Inferior parietal cortex (tissue), 1 donor: ENCODE data around the gene SVOPL.
"Not testable (repeated sequence)": the region's sequence is repeated elsewhere in the genome, so short reads cannot be mapped to it uniquely, and the experiment has no call there.

Experiments
- DNase-seq: peaks from one replicate; pipeline ENCODE4 v3.0.0-alpha.2; 2016; ENCODE audit errors: extremely low spot score

SVOPL gene

DNA sequence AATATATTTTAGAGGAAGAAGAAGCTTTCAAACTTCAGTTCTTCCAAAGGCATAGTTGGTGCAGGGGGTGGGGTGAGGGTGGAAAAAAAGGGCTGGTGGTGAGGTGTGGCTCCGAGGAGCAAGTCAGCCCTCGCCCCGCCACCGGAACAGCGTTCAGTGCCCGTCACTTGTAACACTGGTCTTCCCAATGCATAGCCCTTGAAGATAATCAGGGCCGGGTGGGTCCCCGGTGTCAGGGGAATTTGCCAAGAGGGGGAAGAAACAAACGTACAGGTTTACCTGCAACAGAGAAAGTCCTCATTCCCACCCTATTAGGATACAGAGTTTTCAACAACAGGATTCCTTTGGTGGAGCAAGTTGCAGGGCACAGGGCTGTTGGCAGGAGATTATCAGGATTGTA is 1.5 kb downstream of the SVOPL start:
- no peak for DNase-seq

DNA sequence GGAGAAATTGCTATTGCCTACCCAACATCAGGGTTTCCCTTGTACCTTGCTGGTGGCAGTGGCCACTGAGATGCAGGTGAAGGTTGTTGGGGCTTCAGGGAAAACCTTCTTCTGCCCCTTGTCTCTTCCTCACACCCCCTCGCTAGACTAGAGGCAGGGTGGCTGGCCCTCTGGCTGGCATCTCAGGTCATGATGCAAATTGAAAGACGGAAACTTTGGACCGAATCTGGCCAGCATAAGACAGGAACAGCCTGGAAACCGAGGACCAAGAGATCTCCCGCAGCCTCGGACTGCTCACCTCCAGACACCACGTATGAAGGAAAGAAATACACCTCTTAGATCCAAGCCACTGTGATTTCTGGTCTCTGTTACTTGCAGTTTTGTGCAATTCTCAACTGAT is 2.9 kb downstream of the SVOPL start:
- no peak for DNase-seq

DNA sequence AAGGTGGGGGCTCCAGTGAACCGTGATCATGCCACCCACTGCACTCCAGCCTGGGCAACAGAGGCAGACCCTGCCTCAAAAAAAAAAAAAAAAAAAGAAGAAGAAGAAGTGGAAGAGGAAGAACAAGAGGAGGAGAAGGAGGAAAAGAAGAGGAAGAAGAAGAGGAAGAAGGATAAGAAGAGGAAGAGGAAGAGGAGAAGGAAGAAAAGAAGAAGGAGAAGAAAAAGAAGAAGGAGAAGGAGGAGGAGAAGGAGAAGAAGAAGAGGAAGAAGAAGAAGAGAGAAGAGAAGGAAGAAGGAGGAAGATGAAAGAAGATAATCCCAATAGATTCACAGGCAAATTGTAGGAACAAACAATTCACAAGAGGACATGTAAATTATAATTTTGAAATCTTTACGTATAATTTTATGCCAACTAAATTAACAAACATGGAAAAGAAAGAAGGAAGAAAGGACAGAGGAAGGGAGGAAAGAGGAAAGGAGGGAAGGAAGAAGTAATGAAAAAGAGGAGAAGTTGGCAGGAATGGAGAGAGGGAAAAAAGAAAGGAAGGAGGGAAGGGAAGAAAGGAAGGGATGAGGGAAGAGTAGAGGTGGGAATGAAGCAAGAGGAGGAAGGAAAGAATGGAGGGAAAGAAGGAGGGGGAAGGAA is 3.5 kb downstream of the SVOPL start:
- DNase-seq, result no peak

DNA sequence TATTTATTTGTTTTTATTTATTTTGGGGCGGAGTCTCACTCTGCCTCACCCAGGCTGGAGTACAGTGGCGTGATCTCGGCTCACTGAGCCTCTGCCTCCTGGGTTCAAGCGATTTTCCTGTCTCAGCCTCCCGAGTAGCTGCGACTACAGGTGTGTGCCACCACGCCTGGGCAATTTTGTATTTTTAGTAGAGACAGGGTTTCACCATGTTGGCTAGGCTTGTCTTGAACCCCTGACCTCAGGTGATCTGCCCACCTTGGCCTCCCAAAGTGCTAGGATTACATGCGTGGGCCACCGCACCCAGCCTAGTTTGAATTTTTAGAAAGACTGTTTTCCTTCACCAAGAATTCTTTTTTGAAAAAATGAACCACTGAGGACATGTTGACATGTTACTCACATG is 5.4 kb downstream of the SVOPL start:
- not testable (repeated sequence) for DNase-seq

DNA sequence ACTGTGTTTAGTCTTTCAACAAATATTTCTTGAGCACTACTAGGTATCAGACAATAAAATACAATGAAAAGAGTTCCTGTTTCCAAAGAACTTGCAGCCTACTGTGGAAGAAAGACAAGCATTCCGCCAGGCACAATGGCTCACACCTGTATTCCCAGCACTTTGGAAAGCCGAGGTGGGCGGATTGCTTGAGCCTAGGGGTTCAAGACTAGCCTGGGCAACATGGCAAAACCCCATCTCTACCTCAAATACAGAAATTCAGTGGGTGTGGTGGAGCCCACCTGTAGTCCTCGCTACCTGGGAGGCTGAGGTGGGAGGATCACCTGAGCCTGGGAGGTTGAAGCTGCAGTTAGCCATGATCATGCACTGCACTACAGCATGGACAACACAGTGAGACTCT is 6.1 kb downstream of the SVOPL start:
- DNase-seq, result no peak

DNA sequence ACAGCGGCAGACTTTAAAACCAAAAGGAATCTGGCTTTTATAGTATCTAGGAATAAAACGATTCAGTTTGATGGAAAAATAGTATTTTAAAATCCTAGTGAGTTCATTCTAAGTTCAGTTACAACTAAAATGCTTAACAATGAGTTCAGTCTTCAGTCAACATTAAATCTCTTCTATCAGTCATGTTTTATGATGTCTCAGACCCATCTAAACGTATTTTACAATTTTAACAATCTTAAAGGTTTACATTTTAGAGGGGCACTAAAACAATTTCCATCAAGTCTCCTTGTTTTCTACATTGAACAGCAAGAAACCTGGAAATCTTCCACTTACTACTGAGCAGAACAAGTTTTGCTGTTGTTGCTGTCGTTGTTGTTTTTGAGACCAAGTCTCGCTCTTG is 10.0 kb downstream of the SVOPL start:
- DNase-seq, result no peak

DNA sequence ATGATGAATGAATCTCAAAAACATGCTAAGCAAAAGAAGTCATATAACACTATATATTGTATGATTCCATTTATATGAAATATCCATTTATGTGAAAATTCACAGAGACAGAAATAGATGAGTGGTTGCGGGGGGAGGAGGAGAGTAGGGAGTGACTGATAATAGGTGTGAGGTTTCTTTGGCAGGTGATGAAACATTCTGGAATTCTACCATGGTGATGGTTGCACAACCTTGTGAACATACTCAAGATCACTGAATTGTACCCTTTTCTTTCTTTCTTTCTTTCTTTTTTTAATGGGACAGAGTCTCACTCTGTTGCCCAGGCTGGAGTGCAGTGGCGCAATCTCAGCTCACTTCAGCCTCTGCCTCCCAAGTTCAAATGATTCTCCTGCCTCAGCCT is 10.7 kb downstream of the SVOPL start:
- no peak for DNase-seq

DNA sequence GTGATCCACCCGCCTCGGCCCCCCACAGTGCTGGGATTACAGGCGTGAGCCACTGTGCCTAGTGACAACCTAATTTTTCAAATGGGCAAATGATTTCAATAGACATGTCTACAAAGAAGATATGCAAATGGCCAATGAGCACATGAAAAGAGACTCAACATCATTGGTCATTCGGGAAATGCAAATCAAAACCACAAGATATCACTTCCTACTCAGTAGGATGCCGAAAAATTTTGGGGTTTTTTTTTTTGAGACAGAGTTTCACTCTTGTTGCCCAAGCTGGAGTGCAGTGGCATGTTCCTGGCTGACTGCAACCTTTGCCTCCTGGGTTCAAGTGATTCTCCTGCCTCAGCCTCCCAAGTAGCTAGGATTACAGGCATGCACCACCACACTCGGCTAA is 13.1 kb downstream of the SVOPL start:
- DNase-seq, result not testable (repeated sequence)

DNA sequence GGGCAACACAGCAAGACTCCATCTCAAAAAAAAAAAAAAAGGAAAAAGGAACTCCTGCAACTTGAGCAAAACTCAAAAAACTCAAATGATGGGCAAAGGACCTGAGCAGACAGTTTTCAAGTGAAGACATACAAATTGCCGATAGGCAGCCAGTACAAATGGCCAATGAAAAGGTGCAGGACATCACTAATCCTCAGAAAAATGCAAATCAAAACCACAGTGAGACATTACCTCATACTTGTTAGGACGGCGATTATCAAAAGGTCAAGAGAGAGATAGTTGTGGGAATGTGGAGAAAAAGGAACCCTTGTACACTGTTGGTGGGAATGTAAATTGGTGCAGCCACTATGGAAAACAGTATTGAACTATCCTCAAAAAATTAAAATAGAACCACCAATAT is 16.8 kb downstream of the SVOPL start:
- no peak for DNase-seq

DNA sequence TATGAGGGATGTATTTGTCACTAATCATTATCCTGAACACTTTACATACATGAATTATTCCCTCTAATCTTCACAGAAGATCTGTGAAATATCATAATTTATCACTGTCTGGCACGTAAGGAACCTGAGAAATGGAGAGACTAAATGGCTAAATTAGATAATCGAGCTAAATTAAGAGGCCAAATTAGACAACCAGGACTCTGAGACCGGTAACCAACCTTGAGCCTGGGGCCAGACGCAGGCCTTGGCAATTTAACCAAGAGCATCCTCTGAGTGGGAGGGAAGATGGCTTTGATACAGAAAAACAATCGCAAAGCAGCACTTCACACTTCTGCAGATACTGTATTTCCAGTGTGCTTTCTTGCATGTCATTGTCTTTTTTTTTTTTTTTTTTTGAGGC is 21.4 kb downstream of the SVOPL start:
- no peak for DNase-seq

DNA sequence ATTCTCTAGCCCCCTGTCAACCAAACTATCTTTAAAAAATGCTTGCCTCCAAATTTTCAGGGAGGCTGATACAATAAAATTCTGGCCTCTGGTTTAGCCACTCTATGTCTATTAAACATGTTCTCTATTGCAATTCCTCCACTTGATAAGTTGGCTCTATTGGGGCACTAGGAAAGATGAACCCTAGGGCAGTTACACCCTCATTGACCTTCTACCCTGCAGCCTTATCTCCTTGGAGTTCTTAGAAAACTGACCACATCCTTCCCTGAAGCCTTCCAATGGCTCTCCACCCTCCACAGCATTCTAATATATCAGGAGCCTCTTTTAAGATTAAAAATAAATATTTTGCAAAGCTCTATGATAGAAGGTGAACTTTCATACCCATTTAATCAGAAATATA is 30.6 kb downstream of the SVOPL start:
- DNase-seq, result no peak

DNA sequence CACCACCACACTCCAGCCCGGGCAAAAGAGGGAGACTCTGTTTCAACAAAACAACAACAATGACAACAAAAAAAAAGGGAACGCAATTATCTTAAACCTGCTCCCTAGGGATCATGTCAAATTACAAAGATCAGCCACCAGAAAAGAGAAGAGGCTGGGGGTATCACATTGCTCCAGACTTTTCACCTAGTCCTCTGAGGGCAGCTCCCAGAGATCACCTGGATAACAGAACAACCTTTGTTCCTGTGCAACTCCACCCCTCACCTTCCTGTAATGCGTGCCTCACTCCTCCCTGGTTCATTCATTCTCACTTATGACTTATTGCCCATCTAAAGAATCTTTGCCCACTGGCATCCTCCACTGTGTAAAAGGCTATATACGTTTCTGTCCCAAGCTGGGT is 31.8 kb downstream of the SVOPL start:
- no peak for DNase-seq

DNA sequence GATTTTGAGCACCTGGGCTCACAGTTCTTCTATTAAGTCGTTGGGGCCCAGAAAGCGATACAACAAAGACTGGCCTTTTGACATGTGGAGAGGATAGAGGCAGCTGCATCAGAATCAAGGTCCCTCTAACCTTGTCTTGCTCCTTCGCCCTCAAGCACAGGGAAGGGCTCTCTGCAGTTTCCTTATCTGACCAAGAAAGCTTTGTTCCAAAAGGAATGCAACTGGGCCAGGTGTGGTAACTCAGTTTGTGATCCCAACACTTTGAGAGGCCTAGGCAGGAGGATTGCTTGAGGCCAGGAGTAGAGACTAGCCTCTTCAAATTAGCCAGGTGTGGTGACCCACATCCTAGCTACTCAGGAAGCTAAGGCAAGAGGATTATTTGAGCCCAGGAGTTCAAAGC is 32.2 kb downstream of the SVOPL start:
- DNase-seq, result no peak

DNA sequence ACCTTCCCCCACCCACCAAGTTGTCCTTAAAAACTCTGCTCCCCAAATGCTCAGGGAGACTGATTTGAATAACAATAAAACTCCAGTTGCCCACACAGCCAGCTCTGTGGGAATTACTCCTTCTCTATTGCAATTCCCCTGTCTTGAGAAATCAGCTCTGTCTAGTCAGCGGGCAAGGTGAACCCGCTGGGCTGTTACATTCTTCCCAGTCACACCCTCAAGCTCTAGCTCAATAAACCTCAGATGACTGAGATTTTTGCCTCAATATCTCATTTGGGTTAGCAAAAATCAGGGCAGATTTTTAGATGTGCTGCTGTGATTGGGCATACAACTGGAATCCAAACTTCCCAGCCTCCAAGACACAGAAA is 32.9 kb downstream of the SVOPL start:
- no peak for DNase-seq

DNA sequence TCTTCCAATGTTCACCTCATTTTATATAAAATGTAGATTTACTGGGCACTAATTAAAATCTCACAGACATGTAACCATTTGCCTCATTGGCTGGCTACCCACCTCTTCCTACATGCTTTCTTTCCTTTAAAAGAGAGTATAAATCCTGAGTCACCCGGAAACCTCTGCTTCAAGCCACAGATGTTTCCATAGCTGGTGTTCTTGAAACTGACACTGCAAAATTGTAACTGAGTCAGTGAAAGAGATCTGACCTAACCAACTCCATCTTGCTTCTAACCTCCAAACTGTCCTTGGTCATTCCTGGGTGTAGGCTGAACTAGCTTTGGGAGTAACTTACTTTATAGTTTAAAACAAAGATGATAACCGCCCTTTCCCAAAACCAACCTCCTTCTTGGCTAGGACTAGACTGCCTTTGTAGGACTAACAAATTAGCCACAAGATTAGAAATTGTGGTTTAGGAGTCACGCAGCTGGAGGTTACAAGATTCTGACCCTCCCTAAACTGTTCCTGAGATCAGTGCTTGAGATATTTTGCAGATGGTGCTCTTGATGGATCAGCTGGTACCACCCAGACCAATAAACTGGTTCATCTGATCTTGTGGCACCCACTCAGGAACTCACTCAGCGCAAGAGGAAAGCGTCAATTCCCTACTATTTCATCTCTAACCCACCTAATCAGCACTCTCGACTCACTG is 33.5 kb downstream of the SVOPL start:
- no peak for DNase-seq

DNA sequence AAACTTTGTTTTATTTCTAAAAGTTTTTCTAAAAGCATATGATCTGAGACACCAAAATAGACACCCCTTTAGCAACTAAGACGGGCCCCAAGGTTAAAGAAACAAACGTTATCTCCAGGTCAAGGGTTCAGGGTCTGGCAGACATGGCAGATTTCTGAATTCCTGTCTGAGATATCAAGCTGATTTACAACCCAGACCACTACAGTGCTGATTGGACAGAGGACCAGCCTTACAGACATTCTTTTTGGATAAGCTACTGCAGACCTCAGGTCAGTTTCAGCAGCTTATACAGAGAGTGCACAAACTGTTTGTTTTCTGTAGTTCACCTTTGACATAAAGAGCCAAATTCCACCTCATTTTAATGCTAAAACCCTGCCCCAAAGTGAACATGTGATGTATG is 34.8 kb downstream of the SVOPL start:
- DNase-seq, result peak; percentile 11

DNA sequence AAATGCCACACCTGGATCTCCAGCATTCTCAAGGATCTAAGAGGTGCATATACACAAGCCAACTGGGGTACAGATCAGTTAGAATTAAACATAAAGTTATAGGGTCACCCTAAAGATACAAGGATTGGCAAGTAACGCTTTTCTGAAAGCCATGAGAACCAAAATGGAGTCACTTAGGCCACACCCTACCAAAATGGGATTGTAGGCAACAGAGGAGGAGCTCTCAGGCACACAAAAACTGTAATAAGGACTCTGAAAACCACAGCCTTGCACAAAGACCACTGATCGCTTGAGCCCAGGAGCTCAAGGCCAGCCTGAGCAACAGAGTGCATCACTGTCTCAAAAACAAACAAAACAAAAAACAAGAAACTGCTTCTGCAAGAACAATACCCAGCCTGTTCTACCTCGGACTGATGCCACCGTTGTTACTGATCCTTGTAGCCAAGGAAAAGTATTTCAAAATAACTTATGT is 35.5 kb downstream of the SVOPL start:
- peak; percentile 48 for DNase-seq

DNA sequence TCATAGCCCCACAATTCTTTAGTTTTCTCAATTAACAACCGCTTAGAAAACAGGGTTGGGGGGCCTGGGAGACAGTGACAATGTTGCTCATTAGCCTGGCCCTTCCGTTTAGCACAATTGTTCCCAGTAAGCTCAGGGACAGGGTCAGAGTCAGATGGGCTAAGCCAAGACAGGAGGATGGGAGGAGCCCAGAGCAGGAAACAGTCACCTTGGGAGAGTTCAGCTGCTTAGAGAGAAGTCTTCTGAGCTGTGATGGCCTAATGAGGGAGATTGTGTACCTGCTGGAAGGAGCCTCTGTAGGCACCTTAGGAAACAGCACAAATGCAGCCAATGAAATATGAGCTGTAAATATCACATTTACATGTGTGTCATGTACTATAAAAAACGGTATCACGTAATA is 35.9 kb downstream of the SVOPL start:
- no peak for DNase-seq

DNA sequence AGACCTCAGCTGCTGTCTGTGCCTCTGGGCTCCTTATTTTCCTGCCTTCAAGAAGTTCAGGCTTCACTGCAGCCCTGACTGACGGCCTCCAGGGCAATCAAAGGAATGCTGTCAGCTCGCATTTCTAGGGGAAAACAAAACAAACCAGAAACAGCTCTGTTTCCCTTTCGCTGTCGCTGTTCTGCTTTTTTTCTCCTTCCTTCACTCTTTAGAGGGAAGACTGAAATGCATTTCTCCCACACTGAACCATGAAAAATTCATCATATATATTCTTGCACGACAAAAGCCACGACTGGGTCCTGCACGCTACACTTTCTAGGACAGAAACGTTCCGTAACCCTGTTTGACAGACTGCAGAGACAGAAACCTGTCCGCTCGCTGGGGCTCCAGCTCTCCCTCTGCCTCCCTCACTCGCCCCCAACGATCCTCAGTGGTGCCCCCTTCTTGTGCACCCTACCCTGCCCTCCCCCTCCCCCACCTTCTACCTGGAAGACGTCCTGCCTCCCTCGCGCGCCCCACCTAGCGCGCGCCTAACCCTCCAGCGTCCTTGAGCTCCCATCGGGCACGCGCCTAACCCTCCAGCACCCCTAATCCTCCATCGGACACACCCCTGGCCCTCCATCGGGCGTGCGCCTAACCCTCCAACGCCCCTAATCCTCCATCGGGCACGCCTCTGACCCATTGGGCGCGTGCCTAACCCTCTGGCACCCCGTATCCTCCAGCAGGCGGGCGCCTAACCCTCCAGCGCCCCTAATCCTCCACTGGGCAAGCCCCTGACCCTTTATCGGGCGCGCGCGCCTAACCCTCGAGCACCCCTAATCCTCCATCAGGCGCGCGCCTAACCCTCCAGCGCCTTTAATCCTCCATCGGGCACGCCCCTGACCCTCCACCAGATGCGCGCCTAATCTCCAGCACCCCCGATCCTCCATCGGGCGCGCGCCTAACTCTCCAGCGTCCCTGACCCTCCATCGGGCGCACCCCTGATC is 37.1 kb downstream of the SVOPL start:
- DNase-seq, result peak; percentile 14

DNA sequence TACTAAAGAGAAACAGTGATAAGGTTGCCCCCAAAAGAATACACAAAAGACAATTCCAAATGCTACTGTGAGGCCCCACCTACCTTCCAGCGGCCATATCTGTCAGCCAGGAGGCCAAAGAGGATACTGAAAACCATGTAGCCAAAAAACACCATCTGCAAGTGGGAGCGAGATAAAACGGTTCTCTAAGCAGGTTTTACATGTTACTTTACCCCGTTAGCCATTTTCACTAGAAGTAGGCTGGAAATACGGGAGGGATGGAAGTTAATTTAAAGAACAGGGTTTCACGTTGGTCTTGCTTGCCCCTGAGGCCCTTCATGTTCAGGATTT is 38.2 kb downstream of the SVOPL start:
- DNase-seq, result no peak

DNA sequence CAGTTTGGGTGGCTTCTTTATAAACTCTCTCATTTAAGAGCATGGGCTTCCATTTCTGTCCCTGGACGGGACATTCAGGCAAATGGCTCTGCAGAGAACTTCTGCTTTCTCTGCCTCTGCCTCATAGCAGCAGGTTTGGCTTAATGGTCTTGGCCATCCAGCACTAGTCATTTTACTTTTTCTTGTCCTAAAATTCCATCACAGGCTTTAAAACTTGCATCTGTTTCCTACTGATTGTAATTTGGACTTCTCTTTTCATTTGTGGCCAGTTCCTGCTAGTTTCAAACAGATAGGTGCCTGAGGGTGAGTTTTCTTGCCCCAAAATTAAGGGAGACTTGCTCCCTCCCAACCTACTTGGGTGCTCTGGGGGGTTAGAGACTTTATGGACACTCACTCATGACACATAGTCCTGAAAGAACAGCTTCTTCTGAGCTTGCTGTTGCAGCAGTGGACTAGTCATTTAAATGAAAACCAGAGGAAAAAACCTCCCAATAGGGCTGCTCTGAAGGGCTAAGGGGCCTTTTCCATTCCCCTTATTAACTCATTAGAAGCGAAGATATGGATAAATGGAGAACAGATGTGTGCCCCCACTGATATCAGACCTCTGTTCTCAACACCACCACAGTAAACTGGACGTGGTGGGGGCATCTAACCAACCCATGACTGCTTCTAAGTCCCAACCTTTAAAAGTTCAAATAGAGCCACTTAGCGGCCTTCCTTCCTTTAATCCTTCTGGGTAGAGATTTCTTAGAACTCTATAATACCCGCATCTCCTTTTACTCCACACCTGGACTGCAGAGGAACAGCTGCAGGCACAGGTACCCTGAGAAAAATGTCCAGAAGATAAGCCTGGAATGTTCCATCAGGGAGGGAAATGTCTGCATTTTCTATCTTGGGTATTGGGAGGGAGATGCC is 38.8 kb downstream of the SVOPL start:
- no peak for DNase-seq
